Caki2 (cell line): Measurements from ENCODE around the gene IFITM2. TPM values are rescaled to one million over a fixed set of nuclear protein-coding genes. Genes with fewer than 3 reads are reported as not detected.
"Not testable (repeated sequence)": the region's sequence is repeated elsewhere in the genome, so short reads cannot be mapped to it uniquely, and the experiment has no call there.

Experiments used
- DNase-seq: peaks from one replicate; pipeline ENCODE4 v3.0.0-alpha.2; 2015; ENCODE audit warnings: low read depth
- in situ Hi-C: cut with HindIII; loops from 2 replicates; pipeline ENCODE4 v1.10.0; 2016; ENCODE audit warnings: low sequenced_read_pairs, low pct_unique_long_range_greater_than_20kb, mixed read lengths
- total RNA-seq: library from RNA; depleted of rRNA; stranded (reverse); fragments of >200 nt; shearing (Covaris generic); gene quantifications from 2 replicates; pipeline ENCODE4 v1.2.3, GENCODE V29; 2014; ENCODE audit warnings: low replicate concordance

Gene IFITM2
- total RNA-seq, 1 experiment from 2014 or later: not detected

DNA sequence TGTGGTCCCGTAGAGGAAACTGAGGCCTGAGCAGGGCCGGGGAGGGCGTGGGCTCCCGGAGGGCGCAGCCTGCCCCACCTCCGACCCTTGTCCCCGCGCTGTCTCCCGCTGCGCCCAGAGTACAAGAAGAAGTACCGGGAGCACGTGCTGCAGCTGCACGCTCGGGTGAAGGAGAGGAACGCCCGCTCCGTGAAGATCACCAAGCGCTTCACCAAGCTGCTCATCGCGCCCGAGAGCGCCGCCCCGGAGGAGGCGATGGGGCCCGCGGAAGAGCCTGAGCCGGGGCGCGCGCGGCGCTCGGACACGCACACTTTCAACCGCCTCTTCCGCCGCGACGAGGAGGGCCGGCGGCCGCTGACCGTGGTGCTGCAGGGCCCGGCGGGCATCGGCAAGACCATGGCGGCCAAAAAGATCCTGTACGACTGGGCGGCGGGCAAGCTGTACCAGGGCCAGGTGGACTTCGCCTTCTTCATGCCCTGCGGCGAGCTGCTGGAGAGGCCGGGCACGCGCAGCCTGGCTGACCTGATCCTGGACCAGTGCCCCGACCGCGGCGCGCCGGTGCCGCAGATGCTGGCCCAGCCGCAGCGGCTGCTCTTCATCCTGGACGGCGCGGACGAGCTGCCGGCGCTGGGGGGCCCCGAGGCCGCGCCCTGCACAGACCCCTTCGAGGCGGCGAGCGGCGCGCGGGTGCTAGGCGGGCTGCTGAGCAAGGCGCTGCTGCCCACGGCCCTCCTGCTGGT, 27.5 kb upstream of the IFITM2 start:
- in situ Hi-C loops: no loop called here

DNA sequence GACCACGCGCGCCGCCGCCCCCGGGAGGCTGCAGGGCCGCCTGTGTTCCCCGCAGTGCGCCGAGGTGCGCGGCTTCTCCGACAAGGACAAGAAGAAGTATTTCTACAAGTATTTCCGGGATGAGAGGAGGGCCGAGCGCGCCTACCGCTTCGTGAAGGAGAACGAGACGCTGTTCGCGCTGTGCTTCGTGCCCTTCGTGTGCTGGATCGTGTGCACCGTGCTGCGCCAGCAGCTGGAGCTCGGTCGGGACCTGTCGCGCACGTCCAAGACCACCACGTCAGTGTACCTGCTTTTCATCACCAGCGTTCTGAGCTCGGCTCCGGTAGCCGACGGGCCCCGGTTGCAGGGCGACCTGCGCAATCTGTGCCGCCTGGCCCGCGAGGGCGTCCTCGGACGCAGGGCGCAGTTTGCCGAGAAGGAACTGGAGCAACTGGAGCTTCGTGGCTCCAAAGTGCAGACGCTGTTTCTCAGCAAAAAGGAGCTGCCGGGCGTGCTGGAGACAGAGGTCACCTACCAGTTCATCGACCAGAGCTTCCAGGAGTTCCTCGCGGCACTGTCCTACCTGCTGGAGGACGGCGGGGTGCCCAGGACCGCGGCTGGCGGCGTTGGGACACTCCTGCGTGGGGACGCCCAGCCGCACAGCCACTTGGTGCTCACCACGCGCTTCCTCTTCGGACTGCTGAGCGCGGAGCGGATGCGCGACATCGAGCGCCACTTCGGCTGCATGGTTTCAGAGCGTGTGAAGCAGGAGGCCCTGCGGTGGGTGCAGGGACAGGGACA, 26.7 kb upstream of the IFITM2 start:
- DNase-seq: no peak
- in situ Hi-C loops: no loop called here

More for the DNA sequence above, 27.5 kb upstream of the IFITM2 start:
- peak; percentile 70 for DNase-seq

DNA sequence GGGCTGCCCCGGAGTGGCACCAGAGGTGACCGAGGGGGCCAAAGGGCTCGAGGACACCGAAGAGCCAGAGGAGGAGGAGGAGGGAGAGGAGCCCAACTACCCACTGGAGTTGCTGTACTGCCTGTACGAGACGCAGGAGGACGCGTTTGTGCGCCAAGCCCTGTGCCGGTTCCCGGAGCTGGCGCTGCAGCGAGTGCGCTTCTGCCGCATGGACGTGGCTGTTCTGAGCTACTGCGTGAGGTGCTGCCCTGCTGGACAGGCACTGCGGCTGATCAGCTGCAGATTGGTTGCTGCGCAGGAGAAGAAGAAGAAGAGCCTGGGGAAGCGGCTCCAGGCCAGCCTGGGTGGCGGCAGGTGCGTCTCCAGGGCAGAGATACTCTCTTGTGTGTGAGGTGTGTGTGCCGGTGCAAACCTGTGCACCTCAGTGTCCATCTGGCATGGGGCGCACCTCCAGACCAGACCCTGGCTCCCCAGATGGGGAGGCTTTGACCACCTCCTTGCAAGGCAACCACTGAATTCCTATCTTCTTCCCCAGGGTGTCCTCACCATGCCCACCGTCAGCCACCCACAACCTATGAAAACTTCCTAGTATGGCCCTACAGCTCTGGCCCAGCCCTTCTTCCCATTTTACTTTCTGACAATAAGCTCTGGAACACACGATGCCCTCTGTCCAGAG, 26.0 kb upstream of the IFITM2 start:
- no peak for DNase-seq
- in situ Hi-C loops: no loop called here

DNA sequence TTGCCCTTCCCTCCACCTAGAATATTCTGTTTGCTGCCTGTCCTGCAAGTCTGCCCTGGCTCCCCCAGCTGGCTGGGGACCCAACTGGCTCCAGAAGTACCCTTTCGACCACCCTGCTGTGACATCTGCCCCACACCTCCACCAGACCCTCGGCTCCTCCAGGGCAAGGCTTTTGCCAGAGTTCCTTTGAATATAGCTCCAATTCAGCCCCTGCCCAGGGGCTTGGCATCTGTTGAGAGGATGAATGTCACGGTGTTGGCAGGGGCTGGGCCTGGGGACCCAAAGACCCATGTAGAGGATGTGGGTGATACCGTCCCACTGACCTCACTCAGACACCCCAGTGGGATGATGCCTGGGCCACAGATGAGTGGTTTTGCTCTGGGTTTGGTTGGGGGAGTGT, 25.4 kb upstream of the IFITM2 start:
- in situ Hi-C loops: no loop called here
- no peak for DNase-seq

DNA sequence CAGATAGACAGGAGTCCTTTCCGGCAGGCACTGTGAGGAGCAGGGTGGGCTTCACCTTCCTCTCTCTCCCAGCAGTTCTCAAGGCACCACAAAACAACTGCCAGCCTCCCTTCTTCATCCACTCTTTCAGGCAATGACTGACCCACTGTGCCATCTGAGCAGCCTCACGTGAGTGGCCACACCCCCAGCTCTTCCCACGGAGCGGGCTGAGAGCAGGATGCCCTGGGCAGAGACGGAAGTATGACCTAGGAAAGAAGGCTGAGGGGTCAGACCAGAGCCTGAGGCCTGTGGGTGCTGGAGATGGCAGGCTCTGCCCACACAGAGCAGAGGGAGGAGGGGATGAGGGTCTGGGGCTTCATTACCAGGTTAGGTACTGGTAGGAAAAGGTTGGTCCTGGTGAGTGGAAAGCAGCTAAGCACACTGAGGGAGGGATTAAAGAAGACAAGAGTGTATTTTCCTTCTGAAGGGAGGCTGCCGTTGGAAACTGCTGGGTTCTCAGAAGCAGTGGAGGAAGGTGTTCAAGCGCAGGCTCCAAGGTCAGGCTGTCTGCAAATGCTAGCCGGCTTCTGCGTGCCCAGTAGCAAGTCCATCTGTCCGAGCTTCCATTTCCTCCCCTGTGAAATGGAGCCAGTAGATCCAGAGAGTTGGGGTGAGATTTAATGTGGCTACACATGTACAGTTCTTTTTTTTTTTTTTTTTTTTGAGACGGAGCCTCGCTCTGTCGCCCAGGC, 24.8 kb upstream of the IFITM2 start:
- in situ Hi-C loops: no loop called here
- DNase-seq: no peak

DNA sequence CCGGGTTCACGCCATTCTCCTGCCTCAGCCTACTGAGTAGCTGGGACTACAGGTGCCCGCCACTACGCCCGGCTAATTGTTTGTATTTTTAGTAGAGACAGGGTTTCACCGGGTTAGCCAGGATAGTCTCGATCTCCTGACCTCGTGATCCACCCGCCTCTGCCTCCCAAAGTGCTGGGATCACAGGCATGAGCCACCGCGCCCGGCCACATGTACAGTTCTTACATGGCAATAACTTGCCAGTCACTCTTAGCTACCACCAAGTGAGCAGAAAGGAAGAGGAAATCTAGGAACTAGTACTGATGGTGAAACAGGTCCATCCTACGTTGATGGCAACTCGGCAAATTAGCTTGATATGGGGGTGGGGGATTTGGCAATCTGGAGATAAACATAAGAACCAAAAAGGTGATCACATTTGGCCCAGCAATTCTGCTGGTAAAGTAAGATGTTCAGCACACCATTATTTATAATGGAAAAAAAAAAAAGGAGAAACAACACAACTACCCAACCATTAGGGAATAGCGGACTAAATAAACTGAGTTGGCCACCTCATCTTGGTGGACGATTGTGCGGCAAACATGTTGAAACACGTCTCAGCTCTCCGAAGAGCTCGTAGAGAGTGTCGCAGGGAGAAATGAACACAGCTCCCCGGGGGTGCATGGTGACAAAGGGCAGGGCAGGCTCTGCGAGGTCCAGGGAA, 24.1 kb upstream of the IFITM2 start:
- no peak for DNase-seq
- in situ Hi-C loops: no loop called here

DNA sequence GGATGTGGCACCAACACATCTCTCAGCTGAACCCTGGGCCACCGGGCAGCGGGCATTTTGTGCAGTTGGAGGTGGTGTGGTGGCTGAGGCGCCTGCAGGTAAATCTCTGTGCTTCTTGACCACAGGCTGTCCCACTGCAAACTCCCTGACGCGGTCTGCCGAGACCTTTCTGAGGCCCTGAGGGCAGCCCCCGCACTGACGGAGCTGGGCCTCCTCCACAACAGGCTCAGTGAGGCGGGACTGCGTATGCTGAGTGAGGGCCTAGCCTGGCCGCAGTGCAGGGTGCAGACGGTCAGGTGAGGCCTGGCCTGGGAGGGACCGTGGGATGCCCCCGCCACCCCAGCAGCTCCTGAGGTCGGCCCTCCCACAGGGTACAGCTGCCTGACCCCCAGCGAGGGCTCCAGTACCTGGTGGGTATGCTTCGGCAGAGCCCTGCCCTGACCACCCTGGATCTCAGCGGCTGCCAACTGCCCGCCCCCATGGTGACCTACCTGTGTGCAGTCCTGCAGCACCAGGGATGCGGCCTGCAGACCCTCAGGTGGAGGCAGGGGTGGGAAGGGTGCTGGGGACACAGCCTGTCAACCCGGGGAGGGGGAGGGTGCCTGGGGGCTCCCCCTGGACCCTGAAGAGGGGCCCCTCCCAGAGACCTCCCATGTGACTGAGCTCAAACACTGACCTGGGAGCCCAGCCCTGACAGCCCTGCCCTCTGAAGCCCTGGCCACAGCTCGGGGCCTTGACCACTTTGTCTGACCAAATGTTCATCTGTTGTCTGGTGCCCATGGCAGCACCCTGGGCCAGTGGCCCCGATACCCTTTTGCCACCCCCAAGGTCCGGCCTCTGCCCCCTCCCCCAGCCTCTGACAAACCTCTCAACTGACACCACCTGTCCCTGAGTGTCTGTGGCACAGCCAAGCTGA, 23.3 kb upstream of the IFITM2 start:
- DNase-seq: no peak
- in situ Hi-C loops: no loop called here

DNA sequence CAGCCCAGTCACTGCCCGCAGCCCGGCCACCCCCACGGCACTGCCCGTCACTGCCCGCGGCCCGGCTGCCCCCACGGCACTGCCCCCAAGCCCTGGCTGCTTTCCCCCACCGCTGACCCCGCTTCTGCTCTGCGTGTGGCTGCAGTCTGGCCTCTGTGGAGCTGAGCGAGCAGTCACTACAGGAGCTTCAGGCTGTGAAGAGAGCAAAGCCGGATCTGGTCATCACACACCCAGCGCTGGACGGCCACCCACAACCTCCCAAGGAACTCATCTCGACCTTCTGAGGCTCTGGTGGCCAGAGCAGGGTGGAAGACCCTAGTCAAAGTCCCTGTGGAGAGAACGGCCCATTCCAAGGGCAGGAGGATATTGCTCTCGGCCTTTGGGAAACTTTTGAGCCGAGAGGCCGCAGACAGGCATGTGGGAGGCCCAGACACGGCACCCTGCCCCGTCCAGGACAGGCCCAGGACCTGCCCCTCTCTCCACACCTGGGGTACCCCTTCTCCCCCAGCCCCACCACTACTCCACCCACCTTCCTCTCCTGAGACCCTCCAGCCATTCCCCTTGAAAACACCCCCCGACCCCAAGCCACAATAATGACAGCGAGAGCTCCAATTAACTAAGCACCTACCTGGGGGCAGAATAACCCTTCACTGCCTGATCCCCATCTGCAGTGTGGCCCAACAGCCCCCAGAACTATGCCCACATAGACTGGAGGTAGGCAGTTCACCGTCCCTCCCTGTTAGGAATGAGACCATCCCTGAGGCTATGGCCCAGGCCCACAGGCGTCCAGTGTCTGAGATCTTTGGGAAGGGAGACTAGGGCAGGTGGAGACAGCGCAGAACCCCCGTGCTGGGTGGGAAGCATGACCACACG, 22.4 kb upstream of the IFITM2 start:
- DNase-seq: no peak
- in situ Hi-C loops: no loop called here

DNA sequence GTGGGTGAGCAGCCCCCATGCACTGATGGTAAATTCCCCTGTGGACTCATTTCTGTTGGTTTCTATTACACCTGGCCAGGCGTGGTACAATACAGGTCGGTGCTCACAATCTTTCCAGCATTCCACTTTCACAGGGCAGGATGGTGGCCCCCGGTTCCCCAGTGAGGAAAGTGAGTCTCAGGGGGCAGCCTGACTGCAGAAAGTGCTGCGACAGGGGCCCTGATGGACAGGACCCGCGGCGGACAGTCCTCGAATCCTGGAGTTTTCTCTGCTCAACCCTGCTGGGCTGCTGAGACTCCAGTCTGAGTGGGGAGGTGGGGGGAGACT, 21.8 kb upstream of the IFITM2 start:
- in situ Hi-C loops: no loop called here
- no peak for DNase-seq

DNA sequence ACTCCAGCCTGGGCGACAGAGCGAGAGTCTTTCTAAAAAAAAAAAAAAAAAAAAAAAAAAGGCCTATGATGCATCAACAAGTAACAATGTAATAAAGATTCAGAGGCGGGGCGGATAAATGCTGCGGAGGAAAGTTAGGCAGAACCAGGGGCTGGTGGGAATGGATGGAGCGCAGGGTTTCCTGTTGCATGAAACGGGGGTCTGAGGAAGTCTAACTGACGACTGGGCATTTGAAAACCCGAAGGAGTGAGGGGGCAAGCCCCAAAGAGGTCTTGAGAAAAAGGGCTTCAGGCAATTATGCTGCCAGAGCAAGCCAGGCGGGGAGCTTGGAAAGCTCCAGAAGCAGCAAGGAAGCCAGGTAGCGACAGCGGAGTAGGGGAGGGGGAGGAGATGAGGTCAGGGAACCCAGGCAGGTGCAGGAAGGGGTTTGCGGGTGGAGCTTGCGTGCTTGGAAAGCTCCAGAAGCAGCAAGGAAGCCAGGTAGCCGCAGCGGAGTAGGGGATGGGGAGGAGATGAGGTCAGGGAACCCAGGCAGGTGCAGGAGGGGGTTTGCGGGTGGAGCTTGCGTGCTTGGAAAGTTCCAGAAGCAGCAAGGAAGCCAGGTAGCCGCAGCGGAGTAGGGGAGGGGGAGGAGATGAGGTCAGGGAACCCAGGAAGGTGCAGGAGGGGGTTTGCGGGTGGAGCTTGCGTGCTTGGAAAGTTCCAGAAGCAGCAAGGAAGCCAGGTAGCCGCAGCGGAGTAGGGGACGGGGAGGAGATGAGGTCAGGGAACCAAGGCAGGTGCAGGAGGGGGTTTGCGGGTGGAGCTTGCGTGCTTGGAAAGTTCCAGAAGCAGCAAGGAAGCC, 20.4 kb upstream of the IFITM2 start:
- in situ Hi-C loops, DNase-seq: not testable (repeated sequence)

DNA sequence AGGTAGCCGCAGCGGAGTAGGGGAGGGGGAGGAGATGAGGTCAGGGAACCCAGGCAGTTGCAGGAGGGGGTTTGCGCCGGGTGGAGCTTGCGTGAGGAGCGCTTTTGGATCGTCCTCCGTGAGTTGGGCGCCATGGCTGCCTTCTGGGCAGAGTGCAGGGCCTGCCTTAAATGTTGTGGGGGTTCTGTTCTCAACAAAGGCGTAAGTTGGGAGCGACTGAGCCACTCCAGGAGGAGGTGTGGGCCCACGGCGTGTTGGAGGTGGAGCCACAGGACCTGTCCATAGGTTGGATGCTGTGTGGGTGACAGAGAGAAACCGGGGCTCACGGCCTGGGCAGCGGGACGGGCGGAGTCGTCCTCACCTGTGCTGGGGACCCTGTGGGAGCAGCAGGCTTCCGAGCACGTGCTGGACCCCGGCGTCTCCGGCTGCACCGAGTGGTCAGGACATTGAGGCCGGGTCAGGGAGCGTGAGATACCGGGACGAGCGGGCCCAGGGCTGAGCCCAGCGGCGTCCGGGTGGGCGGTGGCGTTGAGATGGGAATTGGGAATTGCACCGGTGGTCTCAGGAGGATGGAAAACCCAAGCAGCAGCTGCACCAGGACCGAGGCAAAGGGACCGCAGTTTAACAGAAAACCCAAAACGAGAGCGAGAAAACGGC, 19.7 kb upstream of the IFITM2 start:
- in situ Hi-C loops: no loop called here
- no peak for DNase-seq

DNA sequence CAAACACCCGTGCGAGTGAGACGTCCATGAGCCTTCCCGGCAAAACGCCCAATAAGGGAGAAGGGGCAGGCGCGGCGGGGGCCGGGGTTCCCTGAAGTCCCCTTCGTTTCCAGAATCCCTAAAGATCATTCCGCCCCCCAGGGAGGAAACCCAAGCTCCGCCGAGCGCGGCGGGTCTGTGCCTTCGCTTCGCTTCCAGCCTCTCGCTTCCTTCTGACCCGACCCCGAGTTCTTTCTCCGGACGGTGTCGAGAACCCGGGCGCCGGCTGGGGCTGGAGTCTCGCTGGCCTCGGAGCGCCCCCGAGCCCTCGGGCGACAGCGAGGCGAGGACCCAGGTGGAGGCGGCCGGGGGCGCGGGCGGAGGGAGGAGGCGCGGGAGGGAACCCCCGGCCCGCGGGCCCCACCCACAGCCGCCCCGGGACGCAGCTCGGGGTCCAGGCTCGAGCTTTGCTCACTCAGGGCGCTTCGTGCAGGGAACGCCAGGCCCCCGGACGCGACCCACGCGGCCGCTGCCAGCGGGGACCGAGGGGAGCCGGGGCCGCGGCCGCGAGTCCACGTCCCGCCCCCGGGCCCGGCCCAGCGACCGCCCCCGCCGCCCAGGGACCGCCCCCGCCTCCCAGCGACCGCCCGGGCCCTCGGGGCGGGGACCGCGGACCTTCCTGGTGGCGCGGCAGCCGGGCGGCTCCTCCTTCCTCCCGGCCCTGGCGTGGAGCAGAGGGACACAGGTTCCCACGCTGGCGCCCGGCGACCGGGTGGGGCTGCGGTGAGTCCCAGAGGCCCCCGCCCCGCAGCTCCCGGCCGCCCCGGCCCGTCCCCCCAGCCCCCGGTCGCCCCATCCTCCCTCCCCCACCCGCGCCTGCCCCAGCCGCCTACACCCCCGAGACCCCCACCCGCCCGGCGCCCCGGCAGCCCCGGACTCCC, 18.9 kb upstream of the IFITM2 start, which contains the start of gene PGGHG:
PGGHG (plus strand) TSS at position 649 of the 920 bp plus-strand sequence. CDS start 691 bp downstream, outside the sequence.
- no peak for DNase-seq
- in situ Hi-C loops: no loop called here

DNA sequence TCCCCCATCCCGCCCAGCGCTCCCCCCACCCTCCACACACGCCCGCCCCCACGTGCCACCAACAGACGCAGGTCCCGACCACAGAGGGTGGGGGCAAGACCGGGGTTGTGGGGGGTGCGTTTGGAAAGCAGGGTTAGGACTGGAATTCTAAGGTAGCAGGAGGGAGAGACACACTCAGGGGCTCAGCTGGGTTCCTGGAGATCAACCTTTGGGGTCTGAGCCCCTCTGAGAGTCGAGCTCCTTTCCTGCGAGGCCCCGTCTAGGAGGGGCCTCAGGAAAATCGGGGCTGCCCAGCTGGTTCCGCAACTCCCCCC, 18.3 kb upstream of the IFITM2 start:
- in situ Hi-C loops: no loop called here
- no peak for DNase-seq
